Hematopoietic multipotent progenitor cell treated with erythropoietin and hydrocortisone succinate and interleukin-3 and kit ligand, for 4 days (in vitro differentiated cells): ENCODE results near the gene STXBP6.
A peak's percentile ranks its signal among the peaks of the same experiment; 100 is the strongest.
"Not testable (repeated sequence)": the region's sequence is repeated elsewhere in the genome, so short reads cannot be mapped to it uniquely, and the experiment has no call there.

Source experiments
- DNase-seq: peaks from one replicate; pipeline ENCODE4 v3.0.0-alpha.2; 2015

STXBP6 gene

GRCh38 chr14:24952851-24953666, 96.9 kb downstream of the STXBP6 start:
- no peak for DNase-seq

- DNase-seq: no peak
These were observed 101.6 kb downstream of the STXBP6 start for GRCh38 chr14:24948261-24948847.

- DNase-seq: no peak
These were observed 102.8 kb downstream of the STXBP6 start for GRCh38 chr14:24947131-24947530.

GRCh38 chr14:24944800-24945199, 105.1 kb downstream of the STXBP6 start:
- no peak for DNase-seq

GRCh38 chr14:24943024-24943423, 106.9 kb downstream of the STXBP6 start:
- DNase-seq: no peak

GRCh38 chr14:24941719-24942118, 108.2 kb downstream of the STXBP6 start:
- no peak for DNase-seq

GRCh38 chr14:24940213-24940783, 109.6 kb downstream of the STXBP6 start:
- DNase-seq: no peak

- no peak for DNase-seq
These were observed 111.4 kb downstream of the STXBP6 start for GRCh38 chr14:24938593-24938992.

GRCh38 chr14:24937300-24937699, 112.6 kb downstream of the STXBP6 start:
- no peak for DNase-seq

GRCh38 chr14:24936773-24937172, 113.2 kb downstream of the STXBP6 start:
- not testable (repeated sequence) for DNase-seq

GRCh38 chr14:24935796-24936195, 114.2 kb downstream of the STXBP6 start:
- no peak for DNase-seq

GRCh38 chr14:24928386-24928900, 121.5 kb downstream of the STXBP6 start:
- no peak for DNase-seq

GRCh38 chr14:24927809-24928208, 122.1 kb downstream of the STXBP6 start:
- no peak for DNase-seq

GRCh38 chr14:24925771-24926374, 124.1 kb downstream of the STXBP6 start:
- no peak for DNase-seq

- no peak for DNase-seq
These were observed 125.4 kb downstream of the STXBP6 start for GRCh38 chr14:24924544-24924943.

- peak; percentile 31 for DNase-seq
These were observed 128.0 kb downstream of the STXBP6 start for GRCh38 chr14:24921903-24922302.

GRCh38 chr14:24920265-24921075, 129.5 kb downstream of the STXBP6 start:
- peak; percentile 94 for DNase-seq

- no peak for DNase-seq
These were observed 131.1 kb downstream of the STXBP6 start for GRCh38 chr14:24918822-24919221.

- DNase-seq: no peak
These were observed 133.9 kb downstream of the STXBP6 start for GRCh38 chr14:24915958-24916595.

- DNase-seq: no peak
These were observed 134.5 kb downstream of the STXBP6 start for GRCh38 chr14:24915403-24915921.

GRCh38 chr14:24913746-24914145, 136.2 kb downstream of the STXBP6 start:
- DNase-seq: no peak

- DNase-seq: no peak
These were observed 136.9 kb downstream of the STXBP6 start for GRCh38 chr14:24913021-24913420.
